Small intestine (tissue), 7 donors: ENCODE results near the gene CDKAL1. TPM values are rescaled to one million over a fixed set of nuclear protein-coding genes. Genes with fewer than 3 reads are reported as not detected.

Experiments
- DNase-seq, 2 donors: peaks; one replicate each; pipeline versions ENCODE4 v3.0.0 to v3.0.0-alpha.2; 2013
- FAIRE-seq: peaks from 2 replicates; lab custom pipeline; 2012; peaks lifted over from hg19 to GRCh38; lab: Jason Lieb, UNC
- H3K27ac ChIP-seq, 3 donors: one replicate each; pipeline ENCODE4 v1.5.1; 2013; ENCODE audit warnings: low read length in 2 of 3, mild to moderate bottlenecking in 2 of 3, control low read depth in 1 of 3, inconsistent platforms in 1 of 3, low read depth in 1 of 3, moderate library complexity in 1 of 3
- H3K27me3 ChIP-seq, 3 donors: one replicate each; pipeline ENCODE4 v1.6.1; 2013; ENCODE audit warnings: low read length in 3 of 3, inconsistent platforms in 1 of 3; ENCODE audit not compliant: control insufficient read depth in 3 of 3, insufficient read depth in 3 of 3
- H3K36me3 ChIP-seq, 3 donors: one replicate each; pipeline ENCODE4 v1.6.1; 2013; ENCODE audit warnings: low read length in 3 of 3, inconsistent platforms in 1 of 3, low read depth in 1 of 3, mild to moderate bottlenecking in 1 of 3, moderate library complexity in 1 of 3; ENCODE audit not compliant: control insufficient read depth in 3 of 3, insufficient read depth in 2 of 3
- H3K4me1 ChIP-seq, 3 donors: one replicate each; pipeline ENCODE4 v1.6.1; 2013; ENCODE audit warnings: low read length in 2 of 3, inconsistent platforms in 1 of 3, low read depth in 1 of 3, mild to moderate bottlenecking in 1 of 3, moderate library complexity in 1 of 3; ENCODE audit not compliant: control insufficient read depth in 3 of 3, insufficient read depth in 2 of 3
- H3K4me3 ChIP-seq, 3 donors: one replicate each; pipeline ENCODE4 v1.5.1; 2013; ENCODE audit warnings: low read length in 3 of 3, control low read depth in 1 of 3, inconsistent platforms in 1 of 3, low read depth in 1 of 3, mild to moderate bottlenecking in 1 of 3, moderate library complexity in 1 of 3
- H3K9me3 ChIP-seq, 2 donors: one replicate each; pipeline ENCODE4 v1.6.1; 2013; ENCODE audit warnings: low read depth in 1 of 2, low read length in 1 of 2; ENCODE audit not compliant: control insufficient read depth in 2 of 2, insufficient read depth in 1 of 2
- WGBS, 3 donors: extraction: QIAGEN DNeasy Blood & Tissue Kit; methylation state at CpG; one replicate each; pipeline ENCODE4 v1.1.7; 2013; 5-methylcytosine and 5-hydroxymethylcytosine counted together
- polyA plus RNA-seq, 4 donors: library from polyadenylated mRNA; stranded (reverse) in 3 of 4; unstranded in 1 of 4; fragments of 200-250 nt in 3 of 4; fragments of 120-200 nt in 1 of 4; gene quantifications; one replicate each; pipeline versions ENCODE4 v1.2.1 to v1.2.3, GENCODE V29; 2013
- donor health status: healthy with polysubstance abuse.
- donor health status: control.
- donor health status: control.
- donor health status: Bipolar disorder and iron deficiency.
- donor health status: healthy.

CDKAL1 gene
- polyA plus RNA-seq, 4 donors: 2.4 to 10.5 (median 4.1) TPM

GRCh38 chr6:20706939-20707485 is 172.8 kb downstream of the CDKAL1 start:
- WGBS, 3 donors: 11 to 49% (median 23%) methylated on average over 2 of the region's 2 CpGs
- no peak for DNase-seq

GRCh38 chr6:20707870-20708269 is 173.6 kb downstream of the CDKAL1 start:
- H3K4me3 ChIP-seq: no peak overlapping the region
- FAIRE-seq (no peak), DNase-seq (no peak)
- H3K9me3 ChIP-seq: no peaks in the 10 kb centered on the region
- H3K4me1 ChIP-seq: peaks cover 0 to 5% (median 0%) of the 10 kb centered on the region in 3 donors
- H3K36me3 ChIP-seq: no peaks in the 10 kb centered on the region
- no peaks in the 10 kb centered on the region for H3K27me3 ChIP-seq
- H3K27ac ChIP-seq: no peak overlapping the region
- 87 to 91% (median 88%) methylated on average over 2 of the region's 2 CpGs for WGBS, 3 donors

More at GRCh38 chr6:20706939-20707485, 172.8 kb downstream of the CDKAL1 start:
- Histone ChIP-seq H3K27me3 (no peaks in the 10 kb centered on the region), H3K36me3 (no peaks in the 10 kb centered on the region), H3K4me3 (no peak overlapping the region), H3K27ac (no peak overlapping the region), H3K4me1 (peaks cover 0 to 5% (median 0%) of the 10 kb centered on the region in 3 donors), H3K9me3 (no peaks in the 10 kb centered on the region)
- FAIRE-seq: no peak

- DNase-seq: no peak
- no peaks in the 10 kb centered on the region for H3K27me3 ChIP-seq
- H3K27ac ChIP-seq: no peak overlapping the region
- H3K36me3 ChIP-seq: no peaks in the 10 kb centered on the region
- no peak for FAIRE-seq
- 72 to 87% (median 75%) methylated on average over 3 of the region's 3 CpGs for WGBS, 3 donors
- H3K4me3 ChIP-seq: no peak overlapping the region
- no peaks in the 10 kb centered on the region for H3K9me3 ChIP-seq
- peaks cover 0 to 5% (median 0%) of the 10 kb centered on the region in 3 donors for H3K4me1 ChIP-seq
These were observed 174.3 kb downstream of the CDKAL1 start for GRCh38 chr6:20708367-20709124.

GRCh38 chr6:20709451-20709850 is 175.2 kb downstream of the CDKAL1 start:
- H3K27ac ChIP-seq: no peak overlapping the region

GRCh38 chr6:20710341-20710740 is 176.1 kb downstream of the CDKAL1 start:
- WGBS, 3 donors: 93 to 97% (median 94%) methylated on average over 2 of the region's 2 CpGs
- H3K36me3 ChIP-seq: no peaks in the 10 kb centered on the region

More at GRCh38 chr6:20709451-20709850, 175.2 kb downstream of the CDKAL1 start:
- Histone ChIP-seq H3K4me3 (no peak overlapping the region), H3K27me3 (no peaks in the 10 kb centered on the region), H3K4me1 (peaks cover 0 to 5% (median 0%) of the 10 kb centered on the region in 3 donors), H3K36me3 (no peaks in the 10 kb centered on the region), H3K9me3 (no peaks in the 10 kb centered on the region)
- DNase-seq (no peak), FAIRE-seq (no peak)
- WGBS, 3 donors: 62 to 77% (median 68%) methylated on average over 2 of the region's 2 CpGs

GRCh38 chr6:20711518-20711917 is 177.3 kb downstream of the CDKAL1 start:
- no peak for FAIRE-seq

More at GRCh38 chr6:20710341-20710740, 176.1 kb downstream of the CDKAL1 start:
- FAIRE-seq: no peak
- H3K27ac ChIP-seq: no peak overlapping the region
- H3K4me1 ChIP-seq: peaks cover 0 to 5% (median 0%) of the 10 kb centered on the region in 3 donors
- H3K4me3 ChIP-seq: no peak overlapping the region
- no peaks in the 10 kb centered on the region for H3K9me3 ChIP-seq
- H3K27me3 ChIP-seq: no peaks in the 10 kb centered on the region
- no peak for DNase-seq

GRCh38 chr6:20712011-20712410 is 177.8 kb downstream of the CDKAL1 start:
- FAIRE-seq: no peak
- H3K4me1 ChIP-seq: no peaks in the 10 kb centered on the region
- H3K36me3 ChIP-seq: no peaks in the 10 kb centered on the region
- no peak overlapping the region for H3K4me3 ChIP-seq
- no peak for DNase-seq
- H3K27me3 ChIP-seq: no peaks in the 10 kb centered on the region
- no peaks in the 10 kb centered on the region for H3K9me3 ChIP-seq
- no peak overlapping the region for H3K27ac ChIP-seq
- 70 to 82% (median 71%) methylated on average over 2 of the region's 2 CpGs for WGBS, 3 donors

More at GRCh38 chr6:20711518-20711917, 177.3 kb downstream of the CDKAL1 start:
- no peaks in the 10 kb centered on the region for H3K27me3 ChIP-seq
- DNase-seq: no peak
- H3K4me1 ChIP-seq: no peaks in the 10 kb centered on the region
- WGBS, 3 donors: 41 to 53% (median 43%) methylated on average over 1 of the region's 1 CpG
- H3K9me3 ChIP-seq: no peaks in the 10 kb centered on the region
- no peaks in the 10 kb centered on the region for H3K36me3 ChIP-seq
- no peak overlapping the region for H3K27ac ChIP-seq
- H3K4me3 ChIP-seq: no peak overlapping the region

- H3K36me3 ChIP-seq: no peaks in the 10 kb centered on the region
- 64 to 77% (median 67%) methylated on average over 3 of the region's 3 CpGs for WGBS, 3 donors
- no peaks in the 10 kb centered on the region for H3K27me3 ChIP-seq
- H3K27ac ChIP-seq: no peak overlapping the region
- no peaks in the 10 kb centered on the region for H3K4me1 ChIP-seq
- FAIRE-seq (no peak), DNase-seq (no peak)
- H3K9me3 ChIP-seq: no peaks in the 10 kb centered on the region
- H3K4me3 ChIP-seq: no peak overlapping the region
These were observed 181.0 kb downstream of the CDKAL1 start for GRCh38 chr6:20715135-20715806.
